22Rv1 (cell line): ENCODE results near the gene SLC22A17.
A peak's percentile ranks its signal among the peaks of the same experiment; 100 is the strongest.

Experiments used
- CTCF ChIP-seq: fragments of 450-650 bp; IDR thresholded peaks from 2 replicates; pipeline ENCODE4 v1.5.1; 2017; ENCODE audit warnings: mild to moderate bottlenecking
- ZFX ChIP-seq: fragments of 450-650 bp; IDR thresholded peaks from 2 replicates; pipeline ENCODE4 v1.6.1; 2017; ENCODE audit warnings: antibody characterized with exemption, borderline replicate concordance

DNA sequence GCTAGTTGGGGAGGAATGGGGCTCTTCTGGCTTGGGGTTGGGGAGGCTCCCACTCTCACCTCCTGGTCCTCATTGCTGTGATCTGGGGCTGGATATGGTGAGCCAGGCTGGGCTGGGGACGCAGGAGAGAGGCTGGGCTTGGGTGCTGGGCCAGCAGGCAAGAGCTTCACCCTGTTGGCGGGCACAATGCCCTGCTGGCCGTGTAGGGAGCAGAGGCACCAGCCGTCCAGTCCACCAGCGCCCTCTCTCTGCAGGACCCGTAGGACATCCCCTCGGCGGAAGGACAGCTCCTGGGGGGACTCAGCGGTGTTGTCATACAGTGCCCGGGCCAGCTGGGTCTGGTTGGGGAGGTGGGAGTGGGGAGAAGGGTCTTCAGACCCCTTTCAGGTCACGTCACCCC, 7.8 kb upstream of the SLC22A17 start:
- TF ChIP-seq CTCF, result 0 out of 2 replicates have a peak, but pooled peaks have one; percentile 10
- TF ChIP-seq ZFX, result no peak
